ENCODE results near the gene METTL25. TPM values are rescaled to one million over a fixed set of nuclear protein-coding genes. Genes with fewer than 3 reads are reported as not detected.

METTL25 gene
- total RNA-seq, 4 donors from 2014 or later = 9.6 to 16.5 (median 11.9) TPM

DNA sequence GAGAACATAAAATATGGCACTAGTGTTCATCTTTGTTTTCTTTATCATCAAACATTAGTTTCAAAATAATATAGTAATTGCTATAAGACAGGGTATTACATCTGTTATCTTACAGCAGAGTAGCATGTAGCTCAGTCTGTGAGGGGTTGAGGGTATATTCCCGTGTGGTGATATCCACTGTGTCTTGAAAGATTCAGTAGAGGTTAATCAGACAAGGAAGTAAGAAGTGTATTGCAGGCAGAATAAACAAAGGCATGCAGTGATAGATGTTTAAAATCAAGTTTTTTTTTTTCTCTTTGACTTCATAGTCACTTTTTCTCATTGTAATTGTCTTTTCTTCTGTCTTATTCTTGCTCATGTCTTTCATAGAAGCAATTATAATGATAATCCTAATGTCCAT, 48.3 kb downstream of the METTL25 start:
- TF ChIP-seq, protein P1, sequence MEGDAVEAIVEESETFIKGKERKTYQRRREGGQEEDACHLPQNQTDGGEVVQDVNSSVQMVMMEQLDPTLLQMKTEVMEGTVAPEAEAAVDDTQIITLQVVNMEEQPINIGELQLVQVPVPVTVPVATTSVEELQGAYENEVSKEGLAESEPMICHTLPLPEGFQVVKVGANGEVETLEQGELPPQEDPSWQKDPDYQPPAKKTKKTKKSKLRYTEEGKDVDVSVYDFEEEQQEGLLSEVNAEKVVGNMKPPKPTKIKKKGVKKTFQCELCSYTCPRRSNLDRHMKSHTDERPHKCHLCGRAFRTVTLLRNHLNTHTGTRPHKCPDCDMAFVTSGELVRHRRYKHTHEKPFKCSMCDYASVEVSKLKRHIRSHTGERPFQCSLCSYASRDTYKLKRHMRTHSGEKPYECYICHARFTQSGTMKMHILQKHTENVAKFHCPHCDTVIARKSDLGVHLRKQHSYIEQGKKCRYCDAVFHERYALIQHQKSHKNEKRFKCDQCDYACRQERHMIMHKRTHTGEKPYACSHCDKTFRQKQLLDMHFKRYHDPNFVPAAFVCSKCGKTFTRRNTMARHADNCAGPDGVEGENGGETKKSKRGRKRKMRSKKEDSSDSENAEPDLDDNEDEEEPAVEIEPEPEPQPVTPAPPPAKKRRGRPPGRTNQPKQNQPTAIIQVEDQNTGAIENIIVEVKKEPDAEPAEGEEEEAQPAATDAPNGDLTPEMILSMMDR (IDR thresholded peaks at IDR 0.05; ENCODE audit: low read depth) = no peak

DNA sequence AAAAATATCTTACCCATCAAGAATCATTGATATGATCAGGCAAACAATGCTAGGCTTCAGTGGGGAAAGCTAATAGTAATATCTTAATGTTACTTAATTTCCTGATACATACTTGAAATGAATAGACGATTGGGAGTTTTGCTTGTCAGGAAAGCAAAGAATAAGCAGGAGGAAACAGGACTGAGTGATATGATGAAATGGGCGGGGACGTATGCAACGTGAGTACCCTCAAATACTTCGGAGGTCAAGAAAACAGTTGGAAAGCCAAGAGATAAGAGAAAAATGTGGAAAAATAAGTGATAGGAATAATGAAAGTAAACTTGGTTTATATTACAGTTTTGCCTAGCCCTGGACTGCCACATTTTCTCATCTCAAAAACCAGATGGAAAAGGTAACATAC, 49.2 kb downstream of the METTL25 start:
- TF ChIP-seq, protein P1 (IDR thresholded peaks at IDR 0.05; ENCODE audit: low read depth) = no peak

DNA sequence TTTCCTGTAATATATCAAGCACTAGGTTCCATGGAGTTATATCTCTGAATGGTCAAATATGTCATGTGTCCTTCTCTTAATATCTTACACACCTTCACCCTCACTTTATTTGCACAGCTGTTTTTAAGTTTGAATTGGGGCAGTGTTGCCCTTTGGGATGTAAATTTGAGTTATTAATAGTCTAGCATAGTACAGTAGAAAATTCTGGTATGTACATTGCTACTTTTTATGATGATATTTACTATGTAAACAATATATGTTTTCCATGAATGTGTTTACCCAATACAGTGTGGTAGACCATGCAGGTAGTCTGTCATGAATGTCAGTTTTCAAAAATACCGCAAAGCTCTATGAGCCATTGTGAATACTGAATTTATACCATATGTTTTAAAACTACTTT, 50.5 kb downstream of the METTL25 start:
- TF ChIP-seq, protein P1 (IDR thresholded peaks at IDR 0.05; ENCODE audit: low read depth) = no peak

DNA sequence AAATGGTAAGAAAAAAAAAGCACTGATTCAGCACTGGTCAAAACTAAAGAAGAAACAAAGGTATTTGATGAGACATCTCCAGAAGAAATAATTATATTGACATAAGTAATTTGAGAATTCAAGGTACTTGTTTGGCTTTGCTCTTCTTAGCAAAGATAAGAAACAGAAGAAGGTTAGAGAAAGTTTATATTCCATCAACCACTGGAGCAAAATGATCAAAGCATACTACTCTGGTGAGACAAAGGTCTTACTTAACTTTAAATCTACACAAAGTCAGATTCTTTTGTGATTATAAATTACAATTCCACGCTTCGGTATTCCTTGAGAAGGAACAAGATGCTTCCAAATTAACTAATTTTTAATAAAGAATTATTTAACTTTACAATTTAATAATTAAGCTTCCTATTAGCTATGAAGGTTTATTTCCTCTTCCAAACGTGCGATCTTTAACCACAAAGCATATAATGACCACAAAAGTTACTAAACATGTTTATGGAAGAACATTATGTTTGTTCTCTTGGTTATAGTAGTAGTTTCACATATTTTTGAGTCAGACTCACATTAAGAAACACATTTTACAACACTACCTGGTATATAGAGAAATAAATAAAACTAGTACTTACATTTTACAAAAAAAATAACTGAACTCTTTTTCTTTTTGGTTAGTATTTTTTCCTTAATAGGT, 53.4 kb downstream of the METTL25 start:
- TF ChIP-seq, protein P1 (IDR thresholded peaks at IDR 0.05; ENCODE audit: low read depth) = no peak

DNA sequence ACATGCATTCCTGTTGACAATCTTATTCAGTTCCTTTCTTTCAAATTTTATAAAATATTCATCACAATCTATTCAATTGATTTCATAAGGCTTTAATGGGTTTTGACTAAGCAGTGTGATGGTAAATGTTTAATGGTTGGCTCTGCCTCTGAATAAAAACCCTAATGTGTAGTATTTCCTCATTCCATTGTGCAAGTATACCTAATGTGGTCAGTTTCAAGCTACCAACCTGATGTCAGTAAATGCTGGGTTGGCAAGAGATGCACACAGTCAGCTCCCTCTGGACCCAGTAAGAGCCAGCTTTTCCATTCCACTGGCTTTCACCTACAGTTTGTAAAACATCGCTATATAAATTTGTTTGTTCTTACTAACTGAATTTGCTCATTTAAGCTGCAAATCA, 53.9 kb downstream of the METTL25 start:
- TF ChIP-seq, protein P1 (IDR thresholded peaks at IDR 0.05; ENCODE audit: low read depth) = no peak

DNA sequence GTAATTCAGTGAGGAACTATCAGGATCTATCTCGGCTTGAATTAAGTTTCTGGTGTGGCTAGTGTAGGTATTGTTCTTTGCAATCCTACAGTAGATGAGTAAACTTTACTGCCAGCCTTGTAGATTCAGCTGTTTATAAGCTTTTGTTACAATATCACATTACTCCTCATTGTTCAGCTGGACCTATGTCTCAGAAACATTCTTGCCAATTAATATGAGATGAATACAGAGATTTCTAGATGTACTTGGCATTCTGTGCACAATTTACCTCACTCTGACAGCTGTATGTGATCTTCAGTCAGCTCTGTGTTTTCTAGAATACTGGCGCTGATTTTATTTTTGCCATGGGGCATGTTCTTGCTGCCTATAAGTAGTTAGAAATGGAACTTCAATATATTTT, 55.7 kb downstream of the METTL25 start:
- TF ChIP-seq, protein P1 (IDR thresholded peaks at IDR 0.05; ENCODE audit: low read depth) = no peak

DNA sequence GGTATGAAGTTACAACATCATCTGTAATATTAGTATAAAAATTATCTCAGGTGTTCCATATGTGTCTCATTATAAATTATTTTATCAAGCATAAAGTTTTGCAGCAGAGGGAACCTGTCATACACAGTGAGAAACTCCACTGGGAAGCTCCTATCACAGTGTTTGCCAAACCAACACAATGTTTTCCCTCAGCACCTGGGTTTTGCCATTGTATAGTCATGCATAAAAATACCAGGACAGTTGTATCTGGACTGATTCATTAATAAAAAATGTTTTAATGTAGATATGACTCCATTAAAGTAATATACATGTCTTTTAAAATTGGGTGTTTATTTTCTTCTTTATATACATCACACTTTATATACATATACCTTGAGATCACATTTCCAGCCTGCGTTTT, 56.6 kb downstream of the METTL25 start:
- TF ChIP-seq, protein P1 (IDR thresholded peaks at IDR 0.05; ENCODE audit: low read depth) = no peak

Data from subcutaneous adipose tissue (tissue), 4 donors.